Measurements from ENCODE around the gene TEX44. TPM values are rescaled to one million over a fixed set of nuclear protein-coding genes. Genes with fewer than 3 reads are reported as not detected.

TEX44 gene
- total RNA-seq, 1 experiment from 2014 or later = not detected

DNA sequence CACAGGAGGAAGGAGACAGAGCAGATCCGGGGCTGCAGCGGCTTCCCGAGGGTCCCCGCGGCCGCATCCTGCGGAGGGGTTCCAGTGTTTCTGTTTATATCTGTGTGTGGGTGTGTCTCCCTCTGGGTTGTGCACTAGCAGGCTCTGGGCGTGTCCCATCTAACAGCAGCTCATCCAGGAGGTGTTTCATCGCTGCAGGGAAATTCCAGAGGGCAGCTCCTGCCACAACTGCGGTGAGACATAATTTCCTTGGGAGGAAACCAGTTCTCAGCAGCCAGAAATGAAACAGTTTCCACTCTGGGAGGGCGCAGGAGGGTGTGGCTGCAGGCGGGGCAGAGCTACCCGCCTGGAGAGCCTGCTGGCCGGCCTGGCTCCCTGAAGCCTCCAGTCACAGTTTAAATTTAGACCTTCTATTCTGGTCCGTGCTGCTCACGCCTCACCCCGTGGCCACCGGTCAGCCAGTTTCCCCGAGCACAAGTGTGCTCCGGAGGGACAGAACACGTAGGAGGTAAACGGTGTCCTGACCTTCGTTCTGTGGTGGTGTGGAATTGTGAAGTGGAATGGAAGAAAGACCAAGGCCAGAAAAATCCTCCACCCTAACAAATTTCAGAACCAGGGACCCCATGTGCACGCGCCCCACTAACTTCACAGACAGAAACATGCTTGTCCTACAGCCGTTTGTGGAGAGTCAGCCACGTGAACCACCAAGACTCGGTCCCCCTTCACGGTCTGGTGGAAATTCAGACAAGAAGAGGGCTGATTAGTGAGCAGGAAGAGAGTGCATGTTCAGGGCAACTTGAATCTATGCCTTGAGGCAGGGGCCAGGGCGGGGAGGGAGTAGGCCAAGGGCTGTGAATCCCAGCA lies 50.2 kb downstream of the TEX44 start:
- H3K4me3 ChIP-seq (replicated peaks in 1 of 2; ENCODE audit: low read depth in 1 of 2, low read length in 2 of 2) = peak overlapping the region; percentile 36 to 46
- peaks cover 49 to 74% of the 10 kb centered on the region in 2 experiments for H3K4me1 ChIP-seq (ENCODE audit: control insufficient read depth in 1 of 2, insufficient read depth in 2 of 2, low read length in 2 of 2)
- peak; percentile 82 for ATAC-seq
- intact Hi-C loops (cut with micrococcal nuclease) = loop anchor here (1.0 to 2.0 kb wide), 3 partner anchors 19 to 64 kb away; no protein-coding TSS in a partner anchor
- H3K4me2 ChIP-seq (ENCODE audit: low read length) = peak overlapping the region; percentile 74
- RAD21 ChIA-PET (ENCODE audit: low non-redundant PET in 1 of 2, low total read pairs in 2 of 2, uncharacterized antibody in 2 of 2, unreplicated experiment in 2 of 2) = interaction anchor here (0.8 to 1.0 kb wide), 4 partner anchors 24 to 32 kb away, joined by 3 to 6 read pairs (median 4); no protein-coding TSS in a partner anchor
- peak; percentile 99 for DNase-seq (ENCODE audit: low read depth, low spot score)
- no peak overlapping the region for H2AFZ ChIP-seq (ENCODE audit: low read depth, low read length, poor library complexity, severe bottlenecking)
- no peaks in the 10 kb centered on the region for H3K79me2 ChIP-seq (ENCODE audit: insufficient read depth, low read length)
- no peaks in the 10 kb centered on the region for H3K36me3 ChIP-seq (ENCODE audit: control insufficient read depth in 1 of 2, insufficient read depth in 2 of 2, low read length in 2 of 2)
- POLR2A ChIA-PET = interaction anchor here (0.6 to 5.1 kb wide), 19 partner anchors 9 to 71 kb away, joined by 3 to 47 read pairs (median 5); partner anchors contain the start of gene PTMA
- no peaks in the 10 kb centered on the region for H3K9me2 ChIP-seq (ENCODE audit: insufficient read depth)
- CTCF ChIA-PET = interaction anchor here (0.7 to 3.2 kb wide), 13 partner anchors 24 to 80 kb away, joined by 3 to 10 read pairs (median 4); partner anchors contain the start of gene PTMA
- H3K9me3 ChIP-seq (ENCODE audit: control insufficient read depth in 1 of 2, insufficient read depth in 1 of 2, low read depth in 1 of 2, low read length in 2 of 2) = no peaks in the 10 kb centered on the region
- no peaks in the 10 kb centered on the region for H4K20me1 ChIP-seq (ENCODE audit: insufficient read depth)
- TSS peak; percentile 90 for BruUV-seq (replicated peaks)
- peak overlapping the region; percentile 82 for H3K9ac ChIP-seq (ENCODE audit: low read length)
- no peaks in the 10 kb centered on the region for H3K27me3 ChIP-seq (ENCODE audit: insufficient read depth, low read length)
- peak overlapping the region; percentile 100 for H3K27ac ChIP-seq (ENCODE audit: low read depth, low read length)
- TF ChIP-seq TCF7L2 (IDR thresholded peaks at IDR 0.05; ENCODE audit: borderline replicate concordance, extremely low read depth, insufficient read depth, insufficient read length) (peak; percentile 55), POLR2AphosphoS5 (IDR thresholded peaks at IDR 0.05; ENCODE audit: low read depth, low read length) (peak; percentile 82), ELF1 (IDR thresholded peaks at IDR 0.05; ENCODE audit: borderline replicate concordance, low read depth) (no peak), POLR2A (IDR thresholded peaks at IDR 0.05; ENCODE audit: borderline replicate concordance, extremely low read depth, insufficient read depth, insufficient read length) (peak; percentile 64), YY1 (IDR thresholded peaks at IDR 0.05; ENCODE audit: extremely low read depth, insufficient replicate concordance, low read depth, low read length) (peak; percentile 79), CBX3 (IDR thresholded peaks at IDR 0.05; ENCODE audit: low read depth) (no peak), ZNF274 (IDR thresholded peaks at IDR 0.05; ENCODE audit: low read depth, low read length) (no peak), CEBPB (IDR thresholded peaks at IDR 0.05; ENCODE audit: low read depth) (no peak), SRF (IDR thresholded peaks at IDR 0.05; ENCODE audit: low read depth) (no peak), ZFX (IDR thresholded peaks at IDR 0.05) (peak; percentile 39; the same call in 1 of the 2 replicates), JUND (IDR thresholded peaks at IDR 0.05) (no peak), EGR1 (IDR thresholded peaks at IDR 0.05; ENCODE audit: low read depth) (no peak), SP1 (IDR thresholded peaks at IDR 0.05; ENCODE audit: low read depth) (no peak), RAD21 (IDR thresholded peaks at IDR 0.05; ENCODE audit: low read depth) (no peak)
- TF ChIP-seq, protein P1, sequence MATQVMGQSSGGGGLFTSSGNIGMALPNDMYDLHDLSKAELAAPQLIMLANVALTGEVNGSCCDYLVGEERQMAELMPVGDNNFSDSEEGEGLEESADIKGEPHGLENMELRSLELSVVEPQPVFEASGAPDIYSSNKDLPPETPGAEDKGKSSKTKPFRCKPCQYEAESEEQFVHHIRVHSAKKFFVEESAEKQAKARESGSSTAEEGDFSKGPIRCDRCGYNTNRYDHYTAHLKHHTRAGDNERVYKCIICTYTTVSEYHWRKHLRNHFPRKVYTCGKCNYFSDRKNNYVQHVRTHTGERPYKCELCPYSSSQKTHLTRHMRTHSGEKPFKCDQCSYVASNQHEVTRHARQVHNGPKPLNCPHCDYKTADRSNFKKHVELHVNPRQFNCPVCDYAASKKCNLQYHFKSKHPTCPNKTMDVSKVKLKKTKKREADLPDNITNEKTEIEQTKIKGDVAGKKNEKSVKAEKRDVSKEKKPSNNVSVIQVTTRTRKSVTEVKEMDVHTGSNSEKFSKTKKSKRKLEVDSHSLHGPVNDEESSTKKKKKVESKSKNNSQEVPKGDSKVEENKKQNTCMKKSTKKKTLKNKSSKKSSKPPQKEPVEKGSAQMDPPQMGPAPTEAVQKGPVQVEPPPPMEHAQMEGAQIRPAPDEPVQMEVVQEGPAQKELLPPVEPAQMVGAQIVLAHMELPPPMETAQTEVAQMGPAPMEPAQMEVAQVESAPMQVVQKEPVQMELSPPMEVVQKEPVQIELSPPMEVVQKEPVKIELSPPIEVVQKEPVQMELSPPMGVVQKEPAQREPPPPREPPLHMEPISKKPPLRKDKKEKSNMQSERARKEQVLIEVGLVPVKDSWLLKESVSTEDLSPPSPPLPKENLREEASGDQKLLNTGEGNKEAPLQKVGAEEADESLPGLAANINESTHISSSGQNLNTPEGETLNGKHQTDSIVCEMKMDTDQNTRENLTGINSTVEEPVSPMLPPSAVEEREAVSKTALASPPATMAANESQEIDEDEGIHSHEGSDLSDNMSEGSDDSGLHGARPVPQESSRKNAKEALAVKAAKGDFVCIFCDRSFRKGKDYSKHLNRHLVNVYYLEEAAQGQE (IDR thresholded peaks at IDR 0.05; ENCODE audit: low read depth) = no peak
- TF ChIP-seq, protein P2, sequence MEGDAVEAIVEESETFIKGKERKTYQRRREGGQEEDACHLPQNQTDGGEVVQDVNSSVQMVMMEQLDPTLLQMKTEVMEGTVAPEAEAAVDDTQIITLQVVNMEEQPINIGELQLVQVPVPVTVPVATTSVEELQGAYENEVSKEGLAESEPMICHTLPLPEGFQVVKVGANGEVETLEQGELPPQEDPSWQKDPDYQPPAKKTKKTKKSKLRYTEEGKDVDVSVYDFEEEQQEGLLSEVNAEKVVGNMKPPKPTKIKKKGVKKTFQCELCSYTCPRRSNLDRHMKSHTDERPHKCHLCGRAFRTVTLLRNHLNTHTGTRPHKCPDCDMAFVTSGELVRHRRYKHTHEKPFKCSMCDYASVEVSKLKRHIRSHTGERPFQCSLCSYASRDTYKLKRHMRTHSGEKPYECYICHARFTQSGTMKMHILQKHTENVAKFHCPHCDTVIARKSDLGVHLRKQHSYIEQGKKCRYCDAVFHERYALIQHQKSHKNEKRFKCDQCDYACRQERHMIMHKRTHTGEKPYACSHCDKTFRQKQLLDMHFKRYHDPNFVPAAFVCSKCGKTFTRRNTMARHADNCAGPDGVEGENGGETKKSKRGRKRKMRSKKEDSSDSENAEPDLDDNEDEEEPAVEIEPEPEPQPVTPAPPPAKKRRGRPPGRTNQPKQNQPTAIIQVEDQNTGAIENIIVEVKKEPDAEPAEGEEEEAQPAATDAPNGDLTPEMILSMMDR (IDR thresholded peaks at IDR 0.05 in 2 of 3, conservative IDR thresholded peaks at IDR 0.05 in 1 of 3; ENCODE audit: borderline replicate concordance in 1 of 3, insufficient read depth in 1 of 3, low read depth in 2 of 3, low read length in 2 of 3) = no peak
- TF ChIP-seq, protein P3, sequence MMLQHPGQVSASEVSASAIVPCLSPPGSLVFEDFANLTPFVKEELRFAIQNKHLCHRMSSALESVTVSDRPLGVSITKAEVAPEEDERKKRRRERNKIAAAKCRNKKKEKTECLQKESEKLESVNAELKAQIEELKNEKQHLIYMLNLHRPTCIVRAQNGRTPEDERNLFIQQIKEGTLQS (IDR thresholded peaks at IDR 0.05) = no peak
- TF ChIP-seq, protein P4, sequence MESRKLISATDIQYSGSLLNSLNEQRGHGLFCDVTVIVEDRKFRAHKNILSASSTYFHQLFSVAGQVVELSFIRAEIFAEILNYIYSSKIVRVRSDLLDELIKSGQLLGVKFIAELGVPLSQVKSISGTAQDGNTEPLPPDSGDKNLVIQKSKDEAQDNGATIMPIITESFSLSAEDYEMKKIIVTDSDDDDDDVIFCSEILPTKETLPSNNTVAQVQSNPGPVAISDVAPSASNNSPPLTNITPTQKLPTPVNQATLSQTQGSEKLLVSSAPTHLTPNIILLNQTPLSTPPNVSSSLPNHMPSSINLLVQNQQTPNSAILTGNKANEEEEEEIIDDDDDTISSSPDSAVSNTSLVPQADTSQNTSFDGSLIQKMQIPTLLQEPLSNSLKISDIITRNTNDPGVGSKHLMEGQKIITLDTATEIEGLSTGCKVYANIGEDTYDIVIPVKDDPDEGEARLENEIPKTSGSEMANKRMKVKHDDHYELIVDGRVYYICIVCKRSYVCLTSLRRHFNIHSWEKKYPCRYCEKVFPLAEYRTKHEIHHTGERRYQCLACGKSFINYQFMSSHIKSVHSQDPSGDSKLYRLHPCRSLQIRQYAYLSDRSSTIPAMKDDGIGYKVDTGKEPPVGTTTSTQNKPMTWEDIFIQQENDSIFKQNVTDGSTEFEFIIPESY (IDR thresholded peaks at IDR 0.05; ENCODE audit: extremely low read depth, insufficient replicate concordance, low read length) = peak; percentile 70
